ENCODE data around the gene ARHGAP28. TPM values are rescaled to one million over a fixed set of nuclear protein-coding genes. Genes with fewer than 3 reads are reported as not detected.

The ARHGAP28 gene
- total and polyA plus RNA-seq, 10 of the 15 experiments (the other 5 are each of a cell fraction or from before 2014, with no cell fraction given), result not detected

DNA sequence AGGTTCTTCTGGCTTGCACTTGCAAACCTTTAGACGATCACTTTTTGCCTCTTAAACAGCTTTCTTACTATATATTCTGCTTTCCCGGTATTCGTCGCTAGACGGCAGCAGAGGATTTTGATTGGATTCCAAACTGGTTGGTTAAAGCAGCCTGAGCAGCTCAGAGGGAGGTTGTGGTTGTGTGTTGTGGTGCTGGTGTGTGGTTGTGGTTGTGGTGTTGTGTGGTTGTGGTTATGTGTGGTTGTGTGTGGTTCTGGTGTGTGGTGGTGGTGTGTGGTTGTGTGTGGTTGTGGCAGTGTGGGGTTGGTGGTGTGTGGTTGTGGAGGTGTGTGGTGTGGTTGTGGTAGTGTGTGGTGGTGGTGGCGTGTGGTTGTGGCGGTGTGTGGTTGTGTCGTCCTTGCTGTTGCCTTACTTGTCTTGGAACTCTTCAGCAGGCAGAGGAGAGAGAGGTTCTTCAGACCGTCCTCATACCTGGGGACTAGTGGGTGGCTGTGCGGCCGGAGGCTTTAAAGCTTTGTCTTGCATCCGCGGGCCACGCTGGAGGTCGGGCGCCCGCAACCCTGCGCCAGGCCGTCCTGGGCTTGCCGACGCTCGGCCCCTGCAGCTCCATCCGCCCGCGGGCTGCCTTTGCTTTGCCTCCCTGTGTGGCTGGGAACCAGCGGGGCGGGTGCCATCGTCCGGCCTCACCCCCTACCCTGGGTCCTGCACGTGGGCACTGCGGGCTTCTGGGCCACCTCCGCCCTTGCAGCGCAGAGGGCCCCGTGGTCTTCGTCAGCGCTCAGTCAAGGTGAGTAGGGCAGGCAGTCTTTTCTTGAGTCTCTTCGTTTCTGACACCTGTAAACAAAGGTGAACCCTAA is 190.8 kb downstream of the ARHGAP28 start:
- Histone ChIP-seq H3K9ac (ENCODE audit: control insufficient read depth, insufficient read depth, low read length) (no peak overlapping the region), H3K4me1 (ENCODE audit: control insufficient read depth, insufficient read depth, low read length) (no peaks in the 10 kb centered on the region), H4K20me1 (ENCODE audit: control insufficient read depth, insufficient read depth) (no peaks in the 10 kb centered on the region), H3K27ac (ENCODE audit: control insufficient read depth, insufficient read depth) (no peak overlapping the region), H2AFZ (ENCODE audit: control insufficient read depth, low read depth, low read length) (no peak overlapping the region), H3K79me2 (ENCODE audit: control insufficient read depth, insufficient read depth, low read length) (no peaks in the 10 kb centered on the region), H3K4me2 (ENCODE audit: control insufficient read depth, insufficient read depth) (no peak overlapping the region), H3K36me3 (ENCODE audit: control insufficient read depth in 2 of 2, insufficient read depth in 2 of 2, low read length in 1 of 2) (no peaks in the 10 kb centered on the region), H3K27me3 (replicated peaks in 1 of 2; ENCODE audit: control insufficient read depth in 2 of 2, insufficient read depth in 2 of 2, low read length in 1 of 2) (no peaks in the 10 kb centered on the region), H3K9me3 (replicated peaks; ENCODE audit: control insufficient read depth, insufficient read depth, low read length) (no peaks in the 10 kb centered on the region), H3K4me3 (no peak overlapping the region)
- DNase-seq (ENCODE audit: low read depth, low spot score) (no peak), ATAC-seq (peak; percentile 68), FAIRE-seq (no peak)
- in situ Hi-C loops (cut with MboI) (no loop called here), intact Hi-C loops (cut with micrococcal nuclease; ENCODE audit: unreplicated experiment) (loop anchor here (5.0 kb wide), 1 partner anchor 102 kb away; no protein-coding TSS in a partner anchor)
- TF ChIP-seq HDAC6 (IDR thresholded peaks at IDR 0.05; ENCODE audit: unreplicated experiment) (no peak), PAX5 (IDR thresholded peaks at IDR 0.05; ENCODE audit: borderline replicate concordance, low read depth, low read length) (peak; percentile 70; the same call in 1 of the 2 replicates), SMC3 (IDR thresholded peaks at IDR 0.05; ENCODE audit: borderline replicate concordance, low read length) (peak; percentile 66), RELA (IDR thresholded peaks at IDR 0.05; ENCODE audit: borderline replicate concordance, partially characterized antibody) (no peak), KDM1A (IDR thresholded peaks at IDR 0.05; ENCODE audit: borderline replicate concordance) (no peak), NBN (IDR thresholded peaks at IDR 0.05) (peak; percentile 63; the same call in 1 of the 2 replicates), RUNX3 (IDR thresholded peaks at IDR 0.05; ENCODE audit: low read length) (peak; percentile 83), RAD21 (IDR thresholded peaks at IDR 0.05; ENCODE audit: insufficient read depth, low read depth, low read length) (peak; percentile 76), IKZF2 (IDR thresholded peaks at IDR 0.05) (peak in 1 of 2 experiments; percentile 20; a peak in 1 of 4 replicates)
- TF ChIP-seq, protein P1, sequence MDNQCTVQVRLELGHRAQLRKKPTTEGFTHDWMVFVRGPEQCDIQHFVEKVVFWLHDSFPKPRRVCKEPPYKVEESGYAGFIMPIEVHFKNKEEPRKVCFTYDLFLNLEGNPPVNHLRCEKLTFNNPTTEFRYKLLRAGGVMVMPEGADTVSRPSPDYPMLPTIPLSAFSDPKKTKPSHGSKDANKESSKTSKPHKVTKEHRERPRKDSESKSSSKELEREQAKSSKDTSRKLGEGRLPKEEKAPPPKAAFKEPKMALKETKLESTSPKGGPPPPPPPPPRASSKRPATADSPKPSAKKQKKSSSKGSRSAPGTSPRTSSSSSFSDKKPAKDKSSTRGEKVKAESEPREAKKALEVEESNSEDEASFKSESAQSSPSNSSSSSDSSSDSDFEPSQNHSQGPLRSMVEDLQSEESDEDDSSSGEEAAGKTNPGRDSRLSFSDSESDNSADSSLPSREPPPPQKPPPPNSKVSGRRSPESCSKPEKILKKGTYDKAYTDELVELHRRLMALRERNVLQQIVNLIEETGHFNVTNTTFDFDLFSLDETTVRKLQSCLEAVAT (IDR thresholded peaks at IDR 0.05), result peak; percentile 97
- TF ChIP-seq, protein P2, sequence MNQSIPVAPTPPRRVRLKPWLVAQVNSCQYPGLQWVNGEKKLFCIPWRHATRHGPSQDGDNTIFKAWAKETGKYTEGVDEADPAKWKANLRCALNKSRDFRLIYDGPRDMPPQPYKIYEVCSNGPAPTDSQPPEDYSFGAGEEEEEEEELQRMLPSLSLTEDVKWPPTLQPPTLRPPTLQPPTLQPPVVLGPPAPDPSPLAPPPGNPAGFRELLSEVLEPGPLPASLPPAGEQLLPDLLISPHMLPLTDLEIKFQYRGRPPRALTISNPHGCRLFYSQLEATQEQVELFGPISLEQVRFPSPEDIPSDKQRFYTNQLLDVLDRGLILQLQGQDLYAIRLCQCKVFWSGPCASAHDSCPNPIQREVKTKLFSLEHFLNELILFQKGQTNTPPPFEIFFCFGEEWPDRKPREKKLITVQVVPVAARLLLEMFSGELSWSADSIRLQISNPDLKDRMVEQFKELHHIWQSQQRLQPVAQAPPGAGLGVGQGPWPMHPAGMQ (IDR thresholded peaks at IDR 0.05; ENCODE audit: borderline replicate concordance), result peak; percentile 59
- TF ChIP-seq, protein P3, sequence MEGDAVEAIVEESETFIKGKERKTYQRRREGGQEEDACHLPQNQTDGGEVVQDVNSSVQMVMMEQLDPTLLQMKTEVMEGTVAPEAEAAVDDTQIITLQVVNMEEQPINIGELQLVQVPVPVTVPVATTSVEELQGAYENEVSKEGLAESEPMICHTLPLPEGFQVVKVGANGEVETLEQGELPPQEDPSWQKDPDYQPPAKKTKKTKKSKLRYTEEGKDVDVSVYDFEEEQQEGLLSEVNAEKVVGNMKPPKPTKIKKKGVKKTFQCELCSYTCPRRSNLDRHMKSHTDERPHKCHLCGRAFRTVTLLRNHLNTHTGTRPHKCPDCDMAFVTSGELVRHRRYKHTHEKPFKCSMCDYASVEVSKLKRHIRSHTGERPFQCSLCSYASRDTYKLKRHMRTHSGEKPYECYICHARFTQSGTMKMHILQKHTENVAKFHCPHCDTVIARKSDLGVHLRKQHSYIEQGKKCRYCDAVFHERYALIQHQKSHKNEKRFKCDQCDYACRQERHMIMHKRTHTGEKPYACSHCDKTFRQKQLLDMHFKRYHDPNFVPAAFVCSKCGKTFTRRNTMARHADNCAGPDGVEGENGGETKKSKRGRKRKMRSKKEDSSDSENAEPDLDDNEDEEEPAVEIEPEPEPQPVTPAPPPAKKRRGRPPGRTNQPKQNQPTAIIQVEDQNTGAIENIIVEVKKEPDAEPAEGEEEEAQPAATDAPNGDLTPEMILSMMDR (IDR thresholded peaks at IDR 0.05 in 2 of 3, conservative IDR thresholded peaks at IDR 0.05 in 1 of 3; ENCODE audit: control insufficient read depth in 2 of 3, extremely low read depth in 1 of 3, insufficient read depth in 1 of 3, low read depth in 3 of 3, low read length in 3 of 3), result peak; percentile 62 to 75 (median 68); a peak in 5 of 6 replicates
- TF ChIP-seq, protein P4, sequence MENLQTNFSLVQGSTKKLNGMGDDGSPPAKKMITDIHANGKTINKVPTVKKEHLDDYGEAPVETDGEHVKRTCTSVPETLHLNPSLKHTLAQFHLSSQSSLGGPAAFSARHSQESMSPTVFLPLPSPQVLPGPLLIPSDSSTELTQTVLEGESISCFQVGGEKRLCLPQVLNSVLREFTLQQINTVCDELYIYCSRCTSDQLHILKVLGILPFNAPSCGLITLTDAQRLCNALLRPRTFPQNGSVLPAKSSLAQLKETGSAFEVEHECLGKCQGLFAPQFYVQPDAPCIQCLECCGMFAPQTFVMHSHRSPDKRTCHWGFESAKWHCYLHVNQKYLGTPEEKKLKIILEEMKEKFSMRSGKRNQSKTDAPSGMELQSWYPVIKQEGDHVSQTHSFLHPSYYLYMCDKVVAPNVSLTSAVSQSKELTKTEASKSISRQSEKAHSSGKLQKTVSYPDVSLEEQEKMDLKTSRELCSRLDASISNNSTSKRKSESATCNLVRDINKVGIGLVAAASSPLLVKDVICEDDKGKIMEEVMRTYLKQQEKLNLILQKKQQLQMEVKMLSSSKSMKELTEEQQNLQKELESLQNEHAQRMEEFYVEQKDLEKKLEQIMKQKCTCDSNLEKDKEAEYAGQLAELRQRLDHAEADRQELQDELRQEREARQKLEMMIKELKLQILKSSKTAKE (IDR thresholded peaks at IDR 0.05; ENCODE audit: low read depth, poor library complexity, severe bottlenecking), result no peak
- POLR2A ChIA-PET, result no interaction called here
- 50% methylated on average over 37 of the region's 37 CpGs for WGBS (ENCODE audit: insufficient coverage, insufficient replicate concordance, low lambda C conversion rate, missing lambda C conversion rate)
- no TSS peak for BruUV-seq (replicated peaks)
- RAD21 ChIA-PET (ENCODE audit: unreplicated experiment), result interaction anchor here (1.1 kb wide), 1 partner anchor 257 kb away, joined by 12 read pairs; no protein-coding TSS in a partner anchor
- CTCF ChIA-PET, result interaction anchor here (0.6 to 5.1 kb wide), 6 partner anchors 14 to 1125 kb away, joined by 3 to 47 read pairs (median 3); no protein-coding TSS in a partner anchor
- SMC1A ChIA-PET (ENCODE audit: uncharacterized antibody, unreplicated experiment), result interaction anchor here (0.6 to 2.2 kb wide), 2 partner anchors 257 to 1551 kb away, joined by 3 to 8 read pairs; no protein-coding TSS in a partner anchor
